Mammary epithelial cell (primary cell): ENCODE data around the gene UVRAG.

Experiments used
- EZH2 ChIP-seq: IDR thresholded peaks from 2 replicates; pipeline ENCODE4 v1.6.1; 2012; ENCODE audit warnings: low read length, inconsistent platforms, borderline replicate concordance
- TF ChIP-seq, protein P1 (sequence below), 2 donors: IDR thresholded peaks in 1 of 2; conservative IDR thresholded peaks in 1 of 2; 2 replicates each; pipeline ENCODE4 v1.5.1; 2011 to 2012; ENCODE audit warnings: inconsistent platforms in 2 of 2, low read length in 2 of 2, mild to moderate bottlenecking in 2 of 2, control low read depth in 1 of 2, low read depth in 1 of 2; ENCODE audit not compliant: insufficient read depth in 1 of 2; ENCODE audit errors: extremely low read depth in 1 of 2

DNA sequence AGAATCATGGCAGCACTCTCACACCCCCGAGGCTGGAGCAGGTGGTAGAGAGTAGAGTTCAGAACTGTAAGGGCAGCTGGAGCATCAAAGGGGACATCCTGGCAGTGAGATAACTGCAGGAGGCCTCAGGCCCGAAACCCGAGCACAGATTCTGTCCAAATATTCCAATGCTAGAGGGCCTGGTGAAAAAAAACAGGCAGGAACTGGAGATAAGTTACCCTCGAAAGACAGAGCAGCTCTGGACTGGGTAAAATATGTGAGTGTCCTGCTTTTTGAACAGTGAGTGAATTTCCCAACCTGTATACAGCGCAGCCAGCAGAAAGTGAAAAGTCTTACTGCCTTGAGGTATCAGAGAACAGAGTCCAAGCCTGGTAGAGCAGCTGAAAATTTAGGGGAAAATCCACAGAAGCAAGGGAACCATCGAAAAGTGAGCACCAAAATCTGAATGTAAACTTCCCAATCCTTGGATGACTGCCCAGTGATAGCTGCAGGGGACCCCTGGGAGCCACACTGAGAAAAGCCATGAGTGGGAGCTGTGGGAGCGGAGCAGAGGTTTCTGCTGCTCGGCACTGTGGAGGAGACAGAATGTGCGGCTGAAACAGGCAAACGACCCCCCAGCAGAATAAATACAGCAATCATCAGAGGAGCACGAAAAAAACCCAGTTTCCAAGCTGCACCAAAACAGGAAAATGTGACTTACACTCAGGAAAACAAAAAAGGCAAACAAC, 340.7 kb downstream of the UVRAG start:
- TF ChIP-seq, protein P1, sequence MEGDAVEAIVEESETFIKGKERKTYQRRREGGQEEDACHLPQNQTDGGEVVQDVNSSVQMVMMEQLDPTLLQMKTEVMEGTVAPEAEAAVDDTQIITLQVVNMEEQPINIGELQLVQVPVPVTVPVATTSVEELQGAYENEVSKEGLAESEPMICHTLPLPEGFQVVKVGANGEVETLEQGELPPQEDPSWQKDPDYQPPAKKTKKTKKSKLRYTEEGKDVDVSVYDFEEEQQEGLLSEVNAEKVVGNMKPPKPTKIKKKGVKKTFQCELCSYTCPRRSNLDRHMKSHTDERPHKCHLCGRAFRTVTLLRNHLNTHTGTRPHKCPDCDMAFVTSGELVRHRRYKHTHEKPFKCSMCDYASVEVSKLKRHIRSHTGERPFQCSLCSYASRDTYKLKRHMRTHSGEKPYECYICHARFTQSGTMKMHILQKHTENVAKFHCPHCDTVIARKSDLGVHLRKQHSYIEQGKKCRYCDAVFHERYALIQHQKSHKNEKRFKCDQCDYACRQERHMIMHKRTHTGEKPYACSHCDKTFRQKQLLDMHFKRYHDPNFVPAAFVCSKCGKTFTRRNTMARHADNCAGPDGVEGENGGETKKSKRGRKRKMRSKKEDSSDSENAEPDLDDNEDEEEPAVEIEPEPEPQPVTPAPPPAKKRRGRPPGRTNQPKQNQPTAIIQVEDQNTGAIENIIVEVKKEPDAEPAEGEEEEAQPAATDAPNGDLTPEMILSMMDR (conservative IDR thresholded peaks at IDR 0.05 in 1 of 2, IDR thresholded peaks at IDR 0.05 in 1 of 2; ENCODE audit: extremely low read depth in 1 of 2, insufficient read depth in 1 of 2, low read depth in 1 of 2, low read length in 2 of 2), result no peak
- TF ChIP-seq EZH2, result no peak
